ENCODE data around the gene TAS1R3.

DNA sequence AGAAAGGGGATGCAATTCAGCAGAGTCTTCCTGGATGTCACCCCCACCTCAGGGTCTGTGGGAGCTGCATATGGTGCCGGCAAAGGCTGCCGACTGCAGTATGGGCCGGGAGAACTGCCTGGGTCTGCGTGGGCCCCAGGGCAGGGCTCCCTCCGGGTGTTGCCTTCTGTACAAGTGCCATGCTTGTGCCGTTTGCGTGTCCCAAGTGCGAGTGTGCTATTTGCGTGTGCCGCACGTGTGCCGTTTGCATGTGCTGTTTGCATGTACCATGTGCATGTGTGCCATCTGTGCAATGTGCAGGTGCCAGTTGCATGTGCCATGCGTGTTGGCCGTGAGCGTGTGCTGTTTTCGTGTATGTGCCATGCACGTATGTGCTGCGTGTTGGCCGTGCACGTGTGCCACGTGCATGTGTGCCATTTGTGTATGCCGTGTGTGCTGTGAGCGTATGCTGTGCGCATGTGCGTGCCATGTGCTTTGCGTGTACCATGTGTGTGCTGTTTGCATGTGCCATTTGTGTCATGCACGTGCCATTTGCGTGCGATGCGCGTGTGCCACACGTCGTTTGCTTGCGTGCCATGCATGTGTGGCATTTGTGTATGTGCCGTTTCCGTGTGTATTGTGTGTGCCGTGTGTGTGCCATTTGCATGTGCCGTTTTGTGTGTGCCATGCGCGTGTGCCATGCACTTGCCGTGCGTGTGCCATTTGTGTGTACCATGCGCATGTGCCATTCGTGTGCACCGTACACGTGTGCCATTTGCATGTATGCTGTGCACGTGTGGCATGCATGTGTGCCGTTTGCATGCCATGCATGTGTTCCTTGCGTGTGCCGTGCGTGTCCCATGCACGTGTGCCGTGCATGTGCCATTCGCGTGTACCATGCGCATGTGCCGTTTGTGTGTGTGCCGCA is 1.5 kb upstream of the TAS1R3 start:
- TF ChIP-seq GATA3 (IDR thresholded peaks at IDR 0.05; ENCODE audit: low read depth, low read length): no peak
- TF ChIP-seq GATA2 (IDR thresholded peaks at IDR 0.05; ENCODE audit: low read depth, low read length): no peak
